Diencephalon (tissue), 1 donor: Measurements from ENCODE around the gene TRNAU1AP. TPM values are rescaled to one million over a fixed set of nuclear protein-coding genes. Genes with fewer than 3 reads are reported as not detected.
A peak's percentile ranks its signal among the peaks of the same experiment; 100 is the strongest.

Experiments
- small RNA-seq: library from RNA; depleted of rRNA; stranded (forward); fragments of <200 nt; gene quantifications from one replicate; pipeline ENCODE3, GENCODE V24; 2014
- total RNA-seq: library from RNA; depleted of rRNA; stranded (reverse); fragments of >200 nt; gene quantifications from one replicate; pipeline ENCODE4 v1.2.3, GENCODE V29; 2014

TRNAU1AP gene
- total RNA-seq: 33.9 TPM

GRCh38 chr1:28552758-28553663 lies at the start of gene TRNAU1AP:
Gene TRNAU1AP (plus strand): TSS chr1:28553085. CDS start chr1:28553111, 26 bp downstream.

GRCh38 chr1:28505406-28506187 lies 47.3 kb upstream of the TRNAU1AP start, which contains the start of gene RCC1:
Gene RCC1 (plus strand): TSS chr1:28506043. CDS start chr1:28529867, 23,824 bp downstream.

GRCh38 chr1:28591708-28592320 lies 38.9 kb downstream of the TRNAU1AP start, which contains the start of gene RAB42:
Gene RAB42 (plus strand): TSS chr1:28592265. CDS start chr1:28592512, 247 bp downstream.

Small RNAs within 50 kb of the gene (small RNA-seq; reads per million reads assigned to genes)
- not detected for gene SNORA16A
- gene SNORA44: not detected
- gene SNORA61: not detected
- gene SNORA73A: not detected
- gene SNORA73B: 6.0 reads per million, percentile 92 among the genes with 10 or more reads in this experiment
- 6,325 reads per million, percentile 100 among the genes with 10 or more reads in this experiment for gene SNORD99

Other genes starting within 250 kb of the TRNAU1AP start
- 14.8 TPM for gene MED18, start 224.0 kb upstream of the TRNAU1AP start, total RNA-seq
- 7.4 TPM for gene PHACTR4, start 183.3 kb upstream of the TRNAU1AP start, total RNA-seq
- 13.1 TPM for gene RCC1, start 47.0 kb upstream of the TRNAU1AP start, total RNA-seq
- 3.0 TPM for gene RAB42, start 39.2 kb downstream of the TRNAU1AP start, total RNA-seq
- gene TAF12, start 90.0 kb downstream of the TRNAU1AP start, total RNA-seq: 20.3 TPM
- not detected for gene RNU11, start 95.5 kb downstream of the TRNAU1AP start, total RNA-seq
- 9.9 TPM for gene GMEB1, start 115.7 kb downstream of the TRNAU1AP start, total RNA-seq
- gene YTHDF2, start 183.9 kb downstream of the TRNAU1AP start, total RNA-seq: 76.6 TPM